ENCODE data around the gene SLC22A9.

GRCh38 chr11:63369165-63369970 lies at the start of gene SLC22A9:
- TF ChIP-seq CTCF (conservative IDR thresholded peaks at IDR 0.05; ENCODE audit: low read depth, low read length) (no peak), EZH2phosphoT487 (IDR thresholded peaks at IDR 0.05; ENCODE audit: borderline replicate concordance, low read length) (no peak)
